GM12874 (cell line): Measurements from ENCODE around the gene CAPZB.

ENCODE experiments used
- TF ChIP-seq, protein P1 (sequence below): IDR thresholded peaks from 2 replicates; pipeline ENCODE4 v1.5.1; 2011; ENCODE audit warnings: low read depth, mild to moderate bottlenecking, control low read depth, low read length, moderate library complexity; ENCODE audit not compliant: insufficient read depth

Gene CAPZB

DNA sequence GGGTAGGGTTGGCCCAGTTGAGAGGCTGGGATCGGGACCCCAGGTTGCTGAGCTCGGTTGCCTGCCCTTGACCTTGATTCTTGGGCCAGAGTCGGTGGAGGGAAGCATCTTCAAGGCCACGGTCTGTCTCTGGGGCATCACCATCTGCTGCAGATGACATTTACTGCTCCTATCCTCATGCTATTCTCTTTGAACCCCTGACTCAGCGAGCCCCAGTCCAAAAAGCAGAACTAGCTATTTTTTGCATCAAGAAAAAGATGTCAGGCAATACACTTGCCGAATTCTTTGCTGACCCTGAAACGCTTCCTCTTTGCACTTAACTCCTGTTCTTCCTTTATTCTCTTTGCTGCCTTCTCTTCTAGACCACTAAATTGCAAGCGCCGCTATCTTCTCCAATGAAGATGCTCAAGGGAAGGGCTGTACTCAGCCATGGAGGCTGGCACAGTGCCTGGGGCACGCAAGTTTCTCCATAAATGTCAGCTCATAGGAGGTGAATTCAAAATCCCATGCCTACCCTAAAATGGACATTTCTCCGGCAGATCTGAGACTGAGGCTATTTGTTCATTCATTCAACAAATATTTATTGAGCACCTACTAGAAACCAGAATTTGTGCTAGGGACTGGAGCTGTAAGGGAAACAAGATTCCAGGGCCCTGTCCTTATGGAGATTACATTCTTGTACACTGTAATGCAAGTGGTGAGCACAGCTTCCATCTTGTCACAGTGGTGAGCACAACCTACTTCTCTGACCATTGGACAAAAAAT, 20.5 kb upstream of the CAPZB start:
- TF ChIP-seq, protein P1, sequence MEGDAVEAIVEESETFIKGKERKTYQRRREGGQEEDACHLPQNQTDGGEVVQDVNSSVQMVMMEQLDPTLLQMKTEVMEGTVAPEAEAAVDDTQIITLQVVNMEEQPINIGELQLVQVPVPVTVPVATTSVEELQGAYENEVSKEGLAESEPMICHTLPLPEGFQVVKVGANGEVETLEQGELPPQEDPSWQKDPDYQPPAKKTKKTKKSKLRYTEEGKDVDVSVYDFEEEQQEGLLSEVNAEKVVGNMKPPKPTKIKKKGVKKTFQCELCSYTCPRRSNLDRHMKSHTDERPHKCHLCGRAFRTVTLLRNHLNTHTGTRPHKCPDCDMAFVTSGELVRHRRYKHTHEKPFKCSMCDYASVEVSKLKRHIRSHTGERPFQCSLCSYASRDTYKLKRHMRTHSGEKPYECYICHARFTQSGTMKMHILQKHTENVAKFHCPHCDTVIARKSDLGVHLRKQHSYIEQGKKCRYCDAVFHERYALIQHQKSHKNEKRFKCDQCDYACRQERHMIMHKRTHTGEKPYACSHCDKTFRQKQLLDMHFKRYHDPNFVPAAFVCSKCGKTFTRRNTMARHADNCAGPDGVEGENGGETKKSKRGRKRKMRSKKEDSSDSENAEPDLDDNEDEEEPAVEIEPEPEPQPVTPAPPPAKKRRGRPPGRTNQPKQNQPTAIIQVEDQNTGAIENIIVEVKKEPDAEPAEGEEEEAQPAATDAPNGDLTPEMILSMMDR, result no peak

DNA sequence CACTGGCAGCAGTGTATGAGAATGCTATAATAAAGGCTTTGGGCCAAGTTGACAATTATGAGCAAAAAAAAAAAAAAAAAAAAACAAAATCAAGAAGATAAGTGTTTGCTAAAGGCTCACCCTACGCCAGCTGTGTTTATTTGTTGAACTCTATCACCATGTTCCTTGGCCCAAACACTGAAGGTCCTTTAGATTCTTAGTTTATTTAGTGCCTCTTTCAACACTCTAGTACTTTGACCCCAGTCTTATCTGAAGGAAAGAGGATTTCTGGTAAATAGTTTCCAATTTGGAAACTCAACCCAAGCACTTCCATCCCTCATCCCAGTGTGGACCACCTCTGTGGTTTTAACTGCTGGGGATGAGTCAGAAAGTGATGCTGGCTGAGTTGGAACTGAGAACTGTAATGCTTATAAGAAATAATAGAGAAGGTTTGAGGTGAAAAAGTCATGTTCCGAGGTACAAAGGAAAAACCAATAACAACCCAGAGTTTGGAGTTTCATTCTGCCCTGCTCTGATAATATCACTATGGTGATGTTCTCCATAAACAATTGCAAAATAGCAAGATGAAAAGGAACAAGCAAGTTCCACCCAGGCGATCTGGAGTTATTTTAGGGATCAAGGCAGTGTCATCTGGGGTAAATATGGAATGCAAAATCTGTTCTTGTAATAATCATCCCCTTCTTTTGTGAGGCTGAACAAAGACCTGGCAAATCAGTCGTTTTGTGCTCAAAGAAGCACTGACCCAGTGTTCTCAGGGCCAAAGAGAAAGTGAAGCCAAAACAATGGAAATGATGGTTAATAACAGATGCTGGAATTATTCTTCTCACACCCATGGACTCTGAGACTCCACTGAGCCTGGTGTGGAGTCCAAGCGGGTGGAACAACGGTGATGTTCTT, 19.7 kb upstream of the CAPZB start:
- TF ChIP-seq, protein P1, result no peak

DNA sequence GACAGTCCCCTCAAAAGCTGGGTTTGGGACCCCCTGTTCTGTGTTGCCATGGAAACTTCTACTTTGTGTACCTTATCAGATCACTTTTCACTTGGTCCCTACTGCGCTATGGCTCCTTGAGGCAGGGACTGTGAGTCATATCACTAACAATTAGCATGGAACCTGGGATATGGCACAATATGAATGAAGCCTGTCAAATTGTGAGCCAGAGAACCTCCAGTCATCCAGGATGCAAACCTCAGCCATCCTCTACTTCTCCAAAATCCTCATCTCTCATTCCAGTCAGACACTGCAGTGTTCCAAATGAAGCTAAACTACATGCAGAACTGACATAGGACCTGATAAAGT, 11.2 kb upstream of the CAPZB start:
- TF ChIP-seq, protein P1, result no peak

DNA sequence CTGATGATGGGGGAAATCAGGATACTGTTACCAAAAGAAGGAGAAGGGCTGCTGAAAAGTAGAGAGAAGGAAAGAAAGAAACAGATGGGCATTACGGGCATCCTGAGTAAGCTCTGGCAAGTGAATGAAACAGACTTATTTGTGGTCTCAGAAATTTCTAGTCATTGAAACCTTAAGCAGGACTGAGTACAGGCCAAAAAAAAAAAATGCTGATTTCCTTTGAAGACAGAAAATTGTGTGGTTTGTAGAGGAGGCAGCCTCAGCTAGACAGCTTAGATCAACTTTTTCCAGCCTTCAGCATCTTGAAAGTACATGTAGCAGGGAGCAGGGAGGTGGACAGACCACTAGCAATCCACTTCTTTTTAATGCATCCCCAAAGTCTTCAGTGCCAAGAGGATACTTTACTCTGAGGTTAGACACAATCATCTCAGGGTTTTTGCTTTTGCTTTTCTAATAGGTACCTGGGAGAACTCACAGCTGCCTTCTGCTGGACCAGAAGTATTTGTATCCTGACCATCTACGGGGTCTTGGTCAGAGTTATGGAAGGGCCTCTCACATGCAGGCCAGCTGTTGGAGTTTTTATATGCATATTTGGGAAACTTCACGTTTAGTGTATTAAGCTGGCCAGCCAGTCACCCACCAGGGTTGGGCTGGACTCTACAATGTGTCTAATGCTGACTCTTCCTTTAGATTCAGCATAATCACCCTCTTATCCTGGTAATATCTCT, 10.6 kb upstream of the CAPZB start:
- TF ChIP-seq, protein P1, result no peak

DNA sequence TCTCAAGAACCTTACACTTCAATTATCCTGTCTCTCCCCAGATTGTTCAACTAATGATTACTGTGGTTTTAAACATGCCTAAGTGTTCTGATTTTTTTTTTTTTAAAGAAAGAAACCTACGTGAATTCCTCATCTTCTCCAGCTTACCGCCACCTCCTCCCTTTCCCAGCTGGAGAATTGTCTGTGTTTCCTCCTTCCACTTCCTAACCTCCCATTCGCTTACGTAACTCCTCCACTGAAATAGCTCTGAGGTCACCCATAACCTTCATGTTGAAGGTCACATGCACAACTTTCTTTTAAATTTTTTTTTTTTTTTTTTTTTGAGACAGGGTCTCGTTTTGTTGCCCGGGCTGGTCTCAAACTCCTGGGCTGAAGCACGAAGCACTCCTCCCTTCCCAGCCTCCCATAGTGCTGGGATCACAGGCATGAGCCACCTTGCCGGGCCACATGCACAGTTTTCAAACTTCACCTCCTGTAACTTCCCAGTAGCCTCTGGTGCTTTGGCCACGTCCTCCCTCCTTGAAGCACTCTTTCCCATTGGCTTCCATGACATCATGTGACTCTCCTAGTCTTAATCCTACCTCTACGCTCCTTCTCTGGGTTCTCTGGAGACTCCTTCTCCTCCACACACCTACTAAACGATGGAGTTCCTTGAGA, 9.8 kb upstream of the CAPZB start:
- TF ChIP-seq, protein P1, result no peak

DNA sequence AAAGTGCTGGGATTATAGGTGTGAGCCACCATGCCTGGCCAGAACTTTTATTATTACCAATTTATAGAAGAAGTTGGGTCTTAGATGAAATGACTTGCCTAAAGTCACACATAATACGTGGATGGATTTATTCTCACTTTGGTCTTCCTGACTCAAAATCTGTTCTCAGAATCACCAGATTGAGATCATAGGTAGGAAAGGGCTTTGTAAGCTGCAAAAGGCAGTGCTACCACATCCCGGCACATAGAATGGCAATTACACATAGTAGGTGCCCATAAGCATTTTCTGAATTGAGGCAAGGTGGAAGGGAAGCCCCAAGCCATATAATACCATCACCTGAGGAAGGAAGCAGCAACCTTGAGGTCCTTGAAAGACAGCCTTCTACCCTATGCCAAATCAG, 8.2 kb upstream of the CAPZB start:
- TF ChIP-seq, protein P1, result no peak
